K562 (cell line): Measurements from ENCODE around the gene LIN28A. TPM values are rescaled to one million over a fixed set of nuclear protein-coding genes. Genes with fewer than 3 reads are reported as not detected.

Source experiments
- BHLHE40 ChIP-seq: IDR thresholded peaks from 2 replicates; pipeline ENCODE4 v1.6.1; 2011; ENCODE audit warnings: low read length, improper control_type of control experiment
- CCAR2 ChIP-seq: fragments of 200-400 bp; formaldehyde crosslinking; IDR thresholded peaks from 2 replicates; pipeline ENCODE4 v1.6.1; 2017; ENCODE audit warnings: mild to moderate bottlenecking, low read depth, low read length
- FOXP1 ChIP-seq: sonication (generic); formaldehyde crosslinking; IDR thresholded peaks from 2 replicates; pipeline ENCODE4 v1.8.0; 2022; ENCODE audit warnings: mild to moderate bottlenecking, missing genetic modification reagents
- MBD2 ChIP-seq: sonication (generic); IDR thresholded peaks from 2 replicates; pipeline ENCODE4 v1.6.1; 2016; ENCODE audit warnings: low read depth, borderline replicate concordance
- NR2C1 ChIP-seq, 2 experiments: fragments of 450-650 bp; IDR thresholded peaks; 2 replicates each; pipeline ENCODE4 v1.6.1; 2017; ENCODE audit warnings: mild to moderate bottlenecking in 2 of 2, antibody characterized with exemption in 1 of 2, inconsistent platforms in 1 of 2, missing compliant biosample characterization in 1 of 2, missing genetic modification characterization in 1 of 2
- POLR3A ChIP-seq: IDR thresholded peaks from 2 replicates; pipeline ENCODE4 v1.6.1; 2011; ENCODE audit warnings: borderline replicate concordance, mild to moderate bottlenecking, moderate library complexity; ENCODE audit not compliant: insufficient read length, insufficient read depth; ENCODE audit errors: extremely low read depth
- PURB ChIP-seq: sonication (generic); formaldehyde crosslinking; IDR thresholded peaks from 2 replicates; pipeline ENCODE4 v1.9.0; 2021; ENCODE audit warnings: low read depth, mild to moderate bottlenecking, missing genetic modification reagents
- TAF1 ChIP-seq: IDR thresholded peaks from 2 replicates; pipeline ENCODE4 v1.6.1; 2011; ENCODE audit warnings: mild to moderate bottlenecking, low read length, moderate library complexity; ENCODE audit not compliant: insufficient read depth, control insufficient read depth, severe bottlenecking; ENCODE audit errors: extremely low read depth
- ZBED1 ChIP-seq: IDR thresholded peaks from 2 replicates; pipeline ENCODE4 v1.6.1; 2014
- ZNF217 ChIP-seq: sonication (generic); formaldehyde crosslinking; IDR thresholded peaks from 2 replicates; pipeline ENCODE4 v1.8.0; 2022; ENCODE audit warnings: mild to moderate bottlenecking, missing genetic modification reagents
- ZNF239 ChIP-seq: fragments of 250-450 bp; sonication (Bioruptor Pico); IDR thresholded peaks from 2 replicates; pipeline ENCODE4 v1.4.0; 2020; ENCODE audit warnings: mild to moderate bottlenecking
- polyA plus RNA-seq, 8 experiments: library from polyadenylated mRNA; depleted of rRNA in 4 of 8; stranded (reverse) in 5 of 8; unstranded in 3 of 8; fragments of >200 nt; fragmentation: Nextera tagmentation in 2 of 8; fragmentation: Illumina TruSeq in 1 of 8; extraction: Ambion mirVana in 2 of 8; extraction: Trizol in 1 of 8; gene quantifications; 2 replicates each; pipeline versions ENCODE4 v1.2.1 to v1.2.3, GENCODE V29; 2011 to 2014; ENCODE audit warnings: inconsistent platforms in 1 of 8, missing spikeins in 1 of 8
- total RNA-seq, 7 experiments: library from RNA; depleted of rRNA in 6 of 7; stranded (reverse); fragments of >200 nt in 6 of 7; fragmentation: Illumina TruSeq in 2 of 7; extraction: Trizol in 2 of 7; gene quantifications; 2 replicates each; pipeline versions ENCODE4 v1.2.1 to v1.2.3, GENCODE V29; 2011 to 2021; ENCODE audit warnings: low replicate concordance in 1 of 7
- TF ChIP-seq, protein P1 (sequence below), 2 experiments: fragments of 450-650 bp in 1 of 2; sonication (generic) in 1 of 2; formaldehyde crosslinking in 1 of 2; IDR thresholded peaks; 2 replicates each; pipeline versions ENCODE4 v1.7.1 to v1.9.0; 2016 to 2022; ENCODE audit warnings: inconsistent platforms in 1 of 2, mild to moderate bottlenecking in 1 of 2, missing genetic modification reagents in 1 of 2
- TF ChIP-seq, protein P2 (sequence below): fragments of 250-450 bp; sonication (Bioruptor Pico); IDR thresholded peaks from 2 replicates; pipeline ENCODE4 v1.4.0; 2020; ENCODE audit warnings: mild to moderate bottlenecking, moderate library complexity, borderline replicate concordance
- TF ChIP-seq, protein P3 (sequence below): sonication (generic); formaldehyde crosslinking; IDR thresholded peaks from 2 replicates; pipeline ENCODE4 v1.8.0; 2022; ENCODE audit warnings: mild to moderate bottlenecking, low read depth, missing genetic modification reagents

The LIN28A gene
- total and polyA plus RNA-seq, 9 of the 15 experiments (the other 6 are each of a cell fraction or from before 2014, with no cell fraction given), result 0.80 to 5.4 (median 3.9) TPM

DNA sequence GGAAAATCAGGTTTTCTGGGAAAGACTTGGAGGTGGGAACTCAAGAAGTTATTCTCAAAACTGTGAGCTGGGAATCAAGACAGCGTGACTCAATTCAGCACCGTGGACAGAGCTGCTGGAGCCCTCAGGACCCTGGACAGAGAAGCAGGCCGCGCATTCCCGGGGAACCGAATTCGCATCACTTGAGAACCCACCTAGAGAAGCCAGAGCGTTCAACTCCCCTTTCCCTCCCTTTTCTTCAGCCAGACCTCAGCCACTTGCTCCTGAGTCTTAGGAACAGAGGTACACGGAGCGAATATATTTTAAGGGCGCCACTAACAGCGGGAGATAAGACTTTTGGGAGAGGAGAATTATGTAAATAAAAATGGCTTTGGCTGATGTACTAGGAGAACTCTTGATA lies 2.0 kb upstream of the LIN28A start (continued):
- TF ChIP-seq, protein P1, sequence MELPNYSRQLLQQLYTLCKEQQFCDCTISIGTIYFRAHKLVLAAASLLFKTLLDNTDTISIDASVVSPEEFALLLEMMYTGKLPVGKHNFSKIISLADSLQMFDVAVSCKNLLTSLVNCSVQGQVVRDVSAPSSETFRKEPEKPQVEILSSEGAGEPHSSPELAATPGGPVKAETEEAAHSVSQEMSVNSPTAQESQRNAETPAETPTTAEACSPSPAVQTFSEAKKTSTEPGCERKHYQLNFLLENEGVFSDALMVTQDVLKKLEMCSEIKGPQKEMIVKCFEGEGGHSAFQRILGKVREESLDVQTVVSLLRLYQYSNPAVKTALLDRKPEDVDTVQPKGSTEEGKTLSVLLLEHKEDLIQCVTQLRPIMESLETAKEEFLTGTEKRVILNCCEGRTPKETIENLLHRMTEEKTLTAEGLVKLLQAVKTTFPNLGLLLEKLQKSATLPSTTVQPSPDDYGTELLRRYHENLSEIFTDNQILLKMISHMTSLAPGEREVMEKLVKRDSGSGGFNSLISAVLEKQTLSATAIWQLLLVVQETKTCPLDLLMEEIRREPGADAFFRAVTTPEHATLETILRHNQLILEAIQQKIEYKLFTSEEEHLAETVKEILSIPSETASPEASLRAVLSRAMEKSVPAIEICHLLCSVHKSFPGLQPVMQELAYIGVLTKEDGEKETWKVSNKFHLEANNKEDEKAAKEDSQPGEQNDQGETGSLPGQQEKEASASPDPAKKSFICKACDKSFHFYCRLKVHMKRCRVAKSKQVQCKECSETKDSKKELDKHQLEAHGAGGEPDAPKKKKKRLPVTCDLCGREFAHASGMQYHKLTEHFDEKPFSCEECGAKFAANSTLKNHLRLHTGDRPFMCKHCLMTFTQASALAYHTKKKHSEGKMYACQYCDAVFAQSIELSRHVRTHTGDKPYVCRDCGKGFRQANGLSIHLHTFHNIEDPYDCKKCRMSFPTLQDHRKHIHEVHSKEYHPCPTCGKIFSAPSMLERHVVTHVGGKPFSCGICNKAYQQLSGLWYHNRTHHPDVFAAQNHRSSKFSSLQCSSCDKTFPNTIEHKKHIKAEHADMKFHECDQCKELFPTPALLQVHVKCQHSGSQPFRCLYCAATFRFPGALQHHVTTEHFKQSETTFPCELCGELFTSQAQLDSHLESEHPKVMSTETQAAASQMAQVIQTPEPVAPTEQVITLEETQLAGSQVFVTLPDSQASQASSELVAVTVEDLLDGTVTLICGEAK (IDR thresholded peaks at IDR 0.05), result peak; percentile 95
- TF ChIP-seq, protein P1 (CRISPR knock-in tag; IDR thresholded peaks at IDR 0.05), result peak; percentile 91
- peak; percentile 19; the same call in 1 of the 2 replicates for TF ChIP-seq BHLHE40
- TF ChIP-seq TAF1, result peak; percentile 18
- TF ChIP-seq POLR3A, result no peak
- TF ChIP-seq, protein P2, sequence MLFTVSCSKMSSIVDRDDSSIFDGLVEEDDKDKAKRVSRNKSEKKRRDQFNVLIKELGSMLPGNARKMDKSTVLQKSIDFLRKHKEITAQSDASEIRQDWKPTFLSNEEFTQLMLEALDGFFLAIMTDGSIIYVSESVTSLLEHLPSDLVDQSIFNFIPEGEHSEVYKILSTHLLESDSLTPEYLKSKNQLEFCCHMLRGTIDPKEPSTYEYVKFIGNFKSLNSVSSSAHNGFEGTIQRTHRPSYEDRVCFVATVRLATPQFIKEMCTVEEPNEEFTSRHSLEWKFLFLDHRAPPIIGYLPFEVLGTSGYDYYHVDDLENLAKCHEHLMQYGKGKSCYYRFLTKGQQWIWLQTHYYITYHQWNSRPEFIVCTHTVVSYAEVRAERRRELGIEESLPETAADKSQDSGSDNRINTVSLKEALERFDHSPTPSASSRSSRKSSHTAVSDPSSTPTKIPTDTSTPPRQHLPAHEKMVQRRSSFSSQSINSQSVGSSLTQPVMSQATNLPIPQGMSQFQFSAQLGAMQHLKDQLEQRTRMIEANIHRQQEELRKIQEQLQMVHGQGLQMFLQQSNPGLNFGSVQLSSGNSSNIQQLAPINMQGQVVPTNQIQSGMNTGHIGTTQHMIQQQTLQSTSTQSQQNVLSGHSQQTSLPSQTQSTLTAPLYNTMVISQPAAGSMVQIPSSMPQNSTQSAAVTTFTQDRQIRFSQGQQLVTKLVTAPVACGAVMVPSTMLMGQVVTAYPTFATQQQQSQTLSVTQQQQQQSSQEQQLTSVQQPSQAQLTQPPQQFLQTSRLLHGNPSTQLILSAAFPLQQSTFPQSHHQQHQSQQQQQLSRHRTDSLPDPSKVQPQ (CRISPR knock-in tag), result no peak
- TF ChIP-seq CCAR2, result no peak
- no peak for TF ChIP-seq NR2C1 (IDR thresholded peaks at IDR 0.05)
- TF ChIP-seq NR2C1 (tag; IDR thresholded peaks at IDR 0.05), result peak; percentile 73
- TF ChIP-seq, protein P3, sequence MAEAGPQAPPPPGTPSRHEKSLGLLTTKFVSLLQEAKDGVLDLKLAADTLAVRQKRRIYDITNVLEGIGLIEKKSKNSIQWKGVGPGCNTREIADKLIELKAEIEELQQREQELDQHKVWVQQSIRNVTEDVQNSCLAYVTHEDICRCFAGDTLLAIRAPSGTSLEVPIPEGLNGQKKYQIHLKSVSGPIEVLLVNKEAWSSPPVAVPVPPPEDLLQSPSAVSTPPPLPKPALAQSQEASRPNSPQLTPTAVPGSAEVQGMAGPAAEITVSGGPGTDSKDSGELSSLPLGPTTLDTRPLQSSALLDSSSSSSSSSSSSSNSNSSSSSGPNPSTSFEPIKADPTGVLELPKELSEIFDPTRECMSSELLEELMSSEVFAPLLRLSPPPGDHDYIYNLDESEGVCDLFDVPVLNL, result peak; percentile 97
- peak; percentile 99 for TF ChIP-seq ZNF217 (CRISPR knock-in tag)
- TF ChIP-seq ZBED1, result no peak
- peak; percentile 100 for TF ChIP-seq FOXP1 (CRISPR knock-in tag)
- 0 out of 2 replicates have a peak, but pooled peaks have one; percentile 18 for TF ChIP-seq PURB (CRISPR knock-in tag)
- TF ChIP-seq ZNF239 (CRISPR knock-in tag), result peak; percentile 70
- no peak for TF ChIP-seq MBD2
